ENCODE results near the gene TSEN54. TPM values are rescaled to one million over a fixed set of nuclear protein-coding genes. Genes with fewer than 3 reads are reported as not detected.

Gene TSEN54
- total RNA-seq, 4 donors from 2014 or later, result 9.4 to 33.3 (median 14.9) TPM

DNA sequence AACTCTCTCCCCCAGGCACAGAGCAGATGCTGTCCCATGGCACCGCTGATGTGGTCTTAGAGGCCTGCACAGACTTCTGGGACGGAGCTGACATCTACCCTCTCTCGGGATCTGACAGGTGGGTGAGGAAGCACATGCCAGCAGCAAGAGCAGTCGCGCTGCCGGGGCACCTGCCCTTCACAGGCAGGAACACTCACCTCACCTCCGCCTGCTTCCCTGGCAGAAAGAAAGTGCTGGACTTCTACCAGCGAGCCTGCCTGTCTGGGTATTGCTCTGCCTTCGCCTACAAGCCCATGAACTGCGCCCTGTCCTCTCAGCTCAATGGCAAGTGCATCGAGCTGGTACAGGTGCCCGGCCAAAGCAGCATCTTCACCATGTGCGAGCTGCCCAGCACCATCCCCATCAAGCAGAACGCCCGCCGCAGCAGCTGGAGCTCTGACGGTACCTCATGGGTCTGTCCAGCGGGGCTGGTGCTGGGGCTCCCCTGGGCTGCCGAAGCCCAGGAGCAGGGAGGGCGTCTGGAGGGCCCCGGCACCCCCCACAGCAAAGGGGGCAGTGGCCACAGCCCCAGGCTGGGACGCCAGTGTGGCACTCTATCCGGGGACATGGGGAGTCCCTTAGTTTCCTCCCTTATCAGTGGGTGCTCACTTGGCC lies 22.7 kb upstream of the TSEN54 start:
- no peak for TF ChIP-seq CTCF (IDR thresholded peaks at IDR 0.05)
- ATAC-seq (ENCODE audit: low FRiP score) (no peak), DNase-seq (ENCODE audit: low spot score) (no peak)

DNA sequence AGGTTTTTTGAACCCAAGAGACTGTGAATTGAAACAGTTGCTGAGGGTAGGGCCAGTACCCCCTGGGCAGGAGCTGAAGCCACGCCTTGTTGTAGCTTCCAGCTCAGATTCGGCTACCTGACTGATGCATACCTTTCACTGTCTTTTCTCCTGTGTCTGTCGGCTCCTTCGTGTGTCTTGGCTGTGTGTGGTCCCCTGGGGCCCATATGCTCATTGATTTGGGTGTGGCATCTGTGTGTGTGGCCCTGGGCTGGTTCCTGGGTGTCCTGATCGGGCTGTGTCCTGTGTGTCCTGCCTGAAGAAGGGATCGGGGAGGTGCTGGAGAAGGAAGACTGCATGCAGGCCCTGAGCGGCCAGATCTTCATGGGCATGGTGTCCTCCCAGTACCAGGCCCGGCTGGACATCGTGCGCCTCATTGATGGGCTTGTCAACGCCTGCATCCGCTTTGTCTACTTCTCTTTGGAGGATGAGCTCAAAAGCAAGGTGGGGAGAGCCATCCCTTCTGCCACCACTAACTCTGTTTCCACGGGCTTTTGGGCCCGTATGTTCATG lies 21.9 kb upstream of the TSEN54 start:
- no peak for TF ChIP-seq CTCF (IDR thresholded peaks at IDR 0.05)
- DNase-seq (ENCODE audit: low spot score), result no peak
- no peak for ATAC-seq (ENCODE audit: low FRiP score)

- no peak for TF ChIP-seq CTCF (IDR thresholded peaks at IDR 0.05)
- DNase-seq (ENCODE audit: low spot score), result no peak
- ATAC-seq (ENCODE audit: low FRiP score), result no peak
These were observed 20.3 kb upstream of the TSEN54 start for GRCh38 chr17:75496005-75496404.

DNA sequence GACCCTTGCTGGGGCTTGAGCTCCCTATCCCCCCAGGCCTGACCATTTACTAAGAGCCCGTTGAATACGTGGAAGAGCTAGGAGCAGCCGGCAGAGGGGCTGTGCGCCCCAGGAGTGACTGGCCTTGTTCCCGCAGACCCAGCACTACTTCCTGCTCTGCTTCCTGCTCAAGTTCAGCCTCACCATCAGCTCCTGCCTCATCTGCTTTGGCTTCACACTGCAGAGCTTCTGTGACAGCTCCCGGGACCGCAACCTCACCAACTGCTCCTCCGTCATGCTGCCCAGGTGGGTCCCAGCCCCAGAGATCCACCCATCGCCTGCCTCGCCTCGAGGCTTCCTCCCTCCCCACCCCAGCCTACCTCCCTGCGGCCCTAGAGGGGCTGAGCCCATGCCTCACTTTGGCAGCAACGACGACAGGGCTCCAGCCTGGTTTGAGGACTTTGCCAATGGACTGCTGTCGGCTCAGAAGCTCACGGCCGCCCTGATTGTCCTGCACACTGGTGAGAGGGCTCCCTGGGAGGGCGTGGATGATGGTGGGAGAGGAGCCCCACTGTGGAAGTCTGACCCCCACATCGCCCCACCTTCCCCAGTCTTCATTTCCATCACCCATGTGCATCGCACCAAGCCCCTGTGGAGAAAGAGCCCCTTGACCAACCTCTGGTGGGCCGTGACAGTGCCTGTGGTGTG lies 18.1 kb upstream of the TSEN54 start:
- DNase-seq (ENCODE audit: low spot score) (no peak), ATAC-seq (ENCODE audit: low FRiP score) (no peak)
- TF ChIP-seq CTCF (IDR thresholded peaks at IDR 0.05), result no peak

DNA sequence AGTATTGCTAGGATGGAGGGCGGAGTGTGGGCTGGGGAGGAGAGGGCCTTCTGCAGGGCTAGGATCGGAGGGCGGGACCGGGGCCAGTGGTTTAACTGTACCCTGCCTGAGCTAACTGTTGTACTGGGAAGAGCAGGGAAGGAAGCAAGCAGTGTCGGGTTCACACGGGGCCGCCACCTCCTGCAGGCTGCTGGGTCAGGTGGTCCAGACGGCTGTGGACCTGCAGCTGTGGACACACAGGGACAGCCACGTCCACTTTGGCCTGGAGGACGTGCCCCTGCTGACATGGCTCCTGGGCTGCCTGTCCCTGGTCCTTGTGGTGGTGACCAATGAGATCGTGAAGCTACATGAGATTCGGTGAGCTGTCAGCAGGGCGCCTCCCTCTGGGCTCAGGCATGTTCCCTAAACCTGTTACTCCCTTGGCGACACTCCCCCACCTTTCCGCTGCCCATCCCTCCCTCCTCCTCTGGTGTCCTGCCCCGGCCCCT lies 17.6 kb upstream of the TSEN54 start:
- DNase-seq (ENCODE audit: low spot score), result no peak
- peak; percentile 6 for ATAC-seq (ENCODE audit: low FRiP score)
- TF ChIP-seq CTCF (IDR thresholded peaks at IDR 0.05), result no peak

DNA sequence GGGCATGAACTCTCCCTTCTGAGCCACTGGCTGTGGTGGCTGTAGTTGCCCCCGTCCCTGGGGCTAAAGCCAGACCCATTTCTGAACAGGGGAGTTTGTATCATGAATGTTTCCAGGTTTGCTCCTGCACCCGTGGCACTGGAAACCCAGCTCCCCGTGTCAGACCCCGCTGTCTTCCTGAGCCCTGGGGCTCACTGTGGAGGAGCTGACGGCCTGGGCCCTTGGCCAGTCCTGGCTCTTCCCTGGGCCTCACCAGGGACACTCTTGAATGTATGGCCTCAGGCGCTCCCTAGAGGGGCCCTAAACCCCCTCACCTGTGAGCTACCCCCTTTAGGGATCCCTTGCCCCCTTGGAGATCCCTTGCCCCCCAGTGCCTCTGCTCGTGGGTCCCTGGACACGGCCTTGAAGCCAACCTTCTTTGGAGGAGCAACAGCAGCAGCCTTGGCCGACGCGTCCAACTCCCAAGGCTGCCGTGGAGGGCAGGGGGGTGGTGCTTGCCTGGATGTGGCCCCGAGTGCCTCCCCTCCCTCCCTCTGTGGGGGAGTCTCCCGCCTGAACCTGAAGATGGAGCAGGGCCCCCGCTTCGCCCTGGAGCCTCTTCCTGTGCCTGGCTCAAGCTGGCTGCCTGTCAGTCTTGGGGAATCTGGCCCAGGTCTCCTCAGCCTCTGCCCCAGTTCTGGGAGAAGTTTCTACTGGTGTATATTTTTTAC lies 16.9 kb upstream of the TSEN54 start:
- ATAC-seq (ENCODE audit: low FRiP score) (peak; percentile 13), DNase-seq (ENCODE audit: low spot score) (no peak)
- no peak for TF ChIP-seq CTCF (IDR thresholded peaks at IDR 0.05)
